Gastroesophageal sphincter (tissue), 3 donors: ENCODE data around the gene LRRC46.

ENCODE experiments used
- CTCF ChIP-seq, 4 experiments: fragments of 200-600 bp in 2 of 4; fragments of 450-650 bp in 2 of 4; sonication (generic) in 1 of 4; IDR thresholded peaks; one replicate each; pipeline ENCODE4 v1.5.1; 2017 to 2019; ENCODE audit warnings: antibody characterized with exemption in 4 of 4, mild to moderate bottlenecking in 2 of 4, moderate library complexity in 2 of 4
- POLR2A ChIP-seq, 2 donors: fragments of 450-650 bp; IDR thresholded peaks; one replicate each; pipeline ENCODE4 v1.6.1; 2017; ENCODE audit warnings: antibody characterized with exemption in 2 of 2, mild to moderate bottlenecking in 2 of 2, moderate library complexity in 1 of 2

DNA sequence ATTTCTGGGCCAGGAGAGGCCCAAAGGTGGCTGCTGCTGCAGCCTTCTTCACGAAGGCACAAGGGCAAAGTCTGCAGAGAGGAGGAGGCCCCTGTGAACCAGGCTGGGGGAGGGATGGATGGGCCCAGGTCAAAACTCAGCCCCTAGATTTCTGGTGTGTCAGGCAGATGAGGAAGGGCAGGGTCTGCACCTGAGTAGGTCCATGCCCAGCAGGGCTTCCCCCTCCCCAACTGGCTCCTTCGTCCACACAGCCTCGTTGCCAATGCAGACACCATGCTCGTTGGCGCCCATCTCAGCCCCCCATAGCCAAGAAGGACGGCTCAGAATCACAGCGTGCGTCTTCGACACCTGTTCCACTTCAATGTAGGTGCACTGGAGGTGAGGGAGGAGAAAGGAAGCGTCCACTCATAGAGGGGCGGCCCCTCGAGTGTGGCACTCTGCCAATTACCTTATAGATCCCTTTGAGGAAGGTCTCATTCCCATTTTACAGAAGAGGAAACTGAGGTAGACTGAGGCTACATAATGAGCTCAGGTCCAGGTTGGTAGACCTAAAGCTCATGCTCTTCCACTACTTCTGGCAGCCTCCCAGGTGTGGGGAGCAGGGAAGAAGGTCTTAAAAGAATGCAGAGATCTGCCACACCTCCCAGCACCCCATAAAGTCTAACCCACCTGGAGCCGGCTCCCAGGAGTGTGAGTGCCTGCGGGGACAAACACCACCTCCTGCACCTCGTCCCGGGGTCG lies 8.7 kb downstream of the LRRC46 start:
- no peak for TF ChIP-seq POLR2A (IDR thresholded peaks at IDR 0.05)
- TF ChIP-seq CTCF (IDR thresholded peaks at IDR 0.05), result no peak
